GM19467 (cell line): ENCODE measurements around the gene DCBLD2.
"Not testable (repeated sequence)": the region's sequence is repeated elsewhere in the genome, so short reads cannot be mapped to it uniquely, and the experiment has no call there.

Experiments used
- ATAC-seq: cut with Tn5 transposase; IDR thresholded peaks from one replicate; pipeline ENCODE4 v1.9.1; 2021; ENCODE audit warnings: mild to moderate bottlenecking, moderate library complexity; ENCODE audit not compliant: unreplicated experiment

DCBLD2 gene

GRCh38 chr3:98843266-98843959, 58.1 kb downstream of the DCBLD2 start:
- ATAC-seq, result no peak

DNA sequence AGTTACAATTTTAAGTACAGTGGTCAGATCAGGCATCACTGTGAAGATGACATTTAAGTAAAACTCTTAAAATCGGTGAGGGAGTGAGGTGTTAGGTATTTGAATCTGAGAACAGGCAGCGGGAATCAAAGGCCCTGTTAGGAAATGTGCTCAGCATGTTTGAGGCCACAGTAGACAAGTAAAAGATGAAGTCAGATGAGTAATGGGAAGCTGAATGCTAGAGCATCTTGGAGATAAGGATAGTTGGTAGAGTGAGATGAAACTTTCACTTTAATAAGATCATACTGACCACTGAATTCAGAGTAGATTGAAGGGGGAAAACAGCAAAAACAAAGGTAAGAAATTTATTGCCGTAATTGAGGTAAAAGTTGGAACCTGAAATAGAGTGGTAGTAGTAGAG, 61.6 kb downstream of the DCBLD2 start:
- ATAC-seq, result no peak

- not testable (repeated sequence) for ATAC-seq
These were observed 70.4 kb downstream of the DCBLD2 start for GRCh38 chr3:98831060-98831459.

DNA sequence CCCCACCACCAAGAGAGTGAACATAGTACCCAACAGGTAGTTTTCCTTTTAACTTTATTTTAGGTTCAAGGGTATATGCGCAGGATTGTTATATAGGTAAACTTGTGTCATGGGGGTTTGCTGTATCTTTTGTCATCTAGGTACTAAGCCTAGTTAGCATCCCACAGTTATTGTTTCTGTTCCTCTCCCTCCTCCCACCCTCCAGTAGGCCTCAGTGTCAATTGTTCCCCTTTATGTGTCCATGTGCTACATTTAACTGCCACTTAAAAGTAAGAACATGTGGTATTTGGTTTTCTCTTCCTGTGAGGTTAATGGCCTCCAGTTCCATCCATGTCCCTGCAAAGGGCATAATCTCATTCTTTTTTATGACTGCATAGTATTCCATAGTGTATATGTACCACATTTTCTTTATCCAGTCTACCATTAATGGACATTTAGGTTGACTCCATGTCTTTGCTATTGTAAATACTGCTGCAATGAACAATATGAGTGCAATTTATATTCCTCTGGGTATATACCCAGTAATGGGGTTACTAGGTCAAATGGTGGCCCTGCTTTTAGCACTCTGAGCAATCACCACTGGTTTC, 72.2 kb downstream of the DCBLD2 start:
- no peak for ATAC-seq

DNA sequence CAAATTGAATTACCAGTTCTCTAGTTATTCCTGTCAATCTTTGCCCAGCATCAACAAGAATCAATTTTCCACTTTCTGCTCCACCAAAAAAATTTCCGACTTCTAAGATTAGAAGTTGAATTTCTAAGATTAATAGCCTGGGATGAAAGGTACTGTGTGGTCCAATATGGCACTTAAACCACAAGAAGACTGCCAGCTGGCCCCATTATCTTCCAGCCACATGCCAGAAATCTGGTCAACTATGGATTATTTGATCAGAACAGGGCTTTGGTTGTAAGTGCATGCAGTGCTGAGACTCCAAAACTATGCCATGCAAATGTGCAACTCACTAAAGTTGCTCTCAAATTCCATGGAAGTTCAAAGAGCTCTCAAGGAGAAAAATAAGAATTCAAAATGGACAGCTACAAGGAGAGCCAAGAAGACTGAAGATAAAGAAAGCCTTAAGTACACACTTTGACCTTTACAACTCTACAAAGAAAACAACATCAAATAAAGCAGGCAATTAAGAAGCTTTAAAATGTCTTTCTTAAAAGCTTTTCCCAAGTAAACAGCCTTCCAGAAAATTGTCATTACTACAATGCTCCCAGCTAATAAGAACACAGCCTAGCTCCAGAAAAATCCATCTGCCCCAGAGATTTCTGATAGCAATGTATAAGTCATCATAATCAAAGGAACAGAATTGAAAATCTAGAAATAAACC, 74.1 kb downstream of the DCBLD2 start:
- no peak for ATAC-seq

GRCh38 chr3:98826126-98826525, 75.4 kb downstream of the DCBLD2 start:
- ATAC-seq, result no peak

DNA sequence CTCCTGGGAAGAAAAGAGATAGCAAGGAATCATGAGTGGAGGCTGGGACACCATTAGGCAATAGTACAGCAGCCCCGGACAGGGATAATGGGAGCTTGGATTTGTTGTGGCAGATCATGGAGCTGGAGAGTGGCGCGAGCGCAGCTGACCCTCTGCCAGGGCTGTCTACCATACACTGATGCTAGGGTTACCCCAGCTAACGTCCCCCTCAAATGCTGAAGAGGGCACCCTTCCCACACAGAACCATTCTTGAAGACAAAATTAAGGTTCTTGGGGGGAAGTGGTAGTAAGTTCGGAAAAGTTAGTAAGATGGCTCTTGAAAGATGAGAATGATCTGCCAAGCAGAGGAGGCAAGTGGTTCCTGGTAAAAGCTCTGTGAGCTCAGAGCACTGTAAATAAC, 77.2 kb downstream of the DCBLD2 start:
- no peak for ATAC-seq

GRCh38 chr3:98823791-98824190, 77.7 kb downstream of the DCBLD2 start:
- no peak for ATAC-seq

DNA sequence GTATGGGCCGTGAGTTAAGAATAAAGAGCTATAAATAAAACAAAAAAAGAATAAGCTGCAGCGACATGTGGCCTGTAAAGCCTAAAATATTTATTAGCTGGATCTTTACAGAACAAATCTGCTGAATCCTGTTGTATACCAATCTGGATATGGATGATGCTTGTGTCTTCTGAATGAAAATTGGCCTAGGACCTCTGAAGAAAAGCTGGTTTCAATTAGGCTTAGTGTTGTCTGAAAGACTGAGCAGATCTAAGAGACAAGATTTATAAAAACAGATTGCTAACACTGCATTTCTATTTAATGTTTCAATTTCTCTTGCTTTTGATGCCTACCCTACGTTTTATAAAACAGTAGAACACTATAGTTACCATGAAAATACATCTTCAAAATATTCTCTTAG, 80.4 kb downstream of the DCBLD2 start:
- no peak for ATAC-seq

GRCh38 chr3:98817547-98818041, 83.9 kb downstream of the DCBLD2 start:
- ATAC-seq, result peak; percentile 77

- ATAC-seq, result no peak
These were observed 86.6 kb downstream of the DCBLD2 start for GRCh38 chr3:98814817-98815420.

GRCh38 chr3:98812851-98813374, 88.6 kb downstream of the DCBLD2 start:
- ATAC-seq, result peak; percentile 65

DNA sequence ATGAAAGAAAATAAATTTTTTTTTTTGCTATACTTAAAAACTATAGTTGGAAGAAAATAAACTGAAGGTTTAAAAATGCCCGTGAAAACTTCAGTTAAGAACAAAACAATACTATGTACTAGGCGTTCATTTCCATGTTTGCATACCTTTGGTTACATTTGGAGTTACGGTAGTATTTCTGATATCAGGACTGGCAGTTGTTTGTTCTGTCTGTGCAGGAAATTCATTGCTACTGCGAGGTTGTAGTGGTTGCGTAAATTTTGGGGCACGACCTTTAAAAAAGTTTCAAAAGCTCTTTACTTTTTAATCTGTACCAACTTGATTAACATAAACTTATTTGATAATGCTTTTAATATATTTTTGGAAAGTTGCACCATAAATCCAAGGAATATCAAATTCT, 90.4 kb downstream of the DCBLD2 start:
- ATAC-seq, result no peak

DNA sequence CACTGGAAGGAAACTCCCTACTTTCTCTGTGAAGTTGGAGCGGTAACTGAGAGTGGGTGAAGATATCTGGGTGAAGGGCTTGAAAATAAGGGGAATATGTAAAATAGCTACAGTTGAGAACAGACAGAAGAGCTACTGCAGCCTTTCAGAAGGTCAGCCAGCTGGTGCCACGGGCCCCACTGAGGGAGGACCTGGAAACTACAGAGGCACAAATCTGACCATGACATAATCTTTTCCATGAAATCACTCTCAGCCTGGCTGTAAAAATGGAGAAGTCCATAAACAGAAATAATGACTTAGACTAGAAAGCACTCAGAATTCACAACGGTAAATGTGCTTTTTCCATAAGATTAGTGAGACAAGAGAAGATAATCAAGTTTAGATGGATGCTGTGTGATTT, 91.9 kb downstream of the DCBLD2 start:
- no peak for ATAC-seq

- ATAC-seq, result no peak
These were observed 93.4 kb downstream of the DCBLD2 start for GRCh38 chr3:98808071-98808470.

- ATAC-seq, result no peak
These were observed 93.9 kb downstream of the DCBLD2 start for GRCh38 chr3:98807561-98807960.

DNA sequence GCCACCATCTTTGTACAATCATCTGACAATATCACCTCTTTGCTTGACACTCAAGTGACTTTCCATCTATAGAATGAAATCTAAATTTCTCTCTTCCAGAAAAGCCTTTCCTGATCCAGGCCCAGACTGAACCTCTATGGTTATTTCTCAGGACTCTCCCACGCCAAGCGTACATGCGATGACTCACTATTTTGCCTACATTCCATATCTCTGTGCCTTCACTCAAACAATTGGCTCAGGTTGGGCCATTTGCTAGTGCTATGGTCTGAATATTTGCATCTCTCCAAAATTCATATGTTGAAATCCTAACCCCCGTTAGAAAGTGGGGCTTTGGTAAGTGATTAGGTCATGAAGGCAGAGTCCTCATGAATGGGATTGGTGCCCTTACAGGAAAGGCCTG, 94.5 kb downstream of the DCBLD2 start:
- no peak for ATAC-seq

DNA sequence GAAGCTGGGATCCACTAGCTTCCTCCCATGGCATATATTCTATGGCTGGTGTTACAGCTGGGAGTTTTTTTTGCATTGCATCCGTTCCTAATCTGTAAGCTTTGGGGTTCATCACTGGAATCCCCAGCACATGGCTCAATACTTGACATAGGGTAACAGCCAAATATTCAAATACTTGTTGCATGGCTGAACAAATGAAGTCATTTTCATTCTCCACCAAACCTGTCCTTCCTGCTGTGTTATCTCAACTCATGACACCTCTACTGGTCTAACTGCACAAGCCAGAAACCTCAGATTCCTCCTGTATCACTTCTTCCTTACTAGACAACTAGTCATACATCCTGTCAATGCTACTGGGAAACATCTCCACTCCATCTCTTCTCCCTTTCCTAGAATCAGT, 95.0 kb downstream of the DCBLD2 start:
- ATAC-seq, result no peak

- ATAC-seq, result no peak
These were observed 95.9 kb downstream of the DCBLD2 start for GRCh38 chr3:98805571-98805970.

GRCh38 chr3:98801043-98801747, 100.3 kb downstream of the DCBLD2 start:
- ATAC-seq, result no peak

DNA sequence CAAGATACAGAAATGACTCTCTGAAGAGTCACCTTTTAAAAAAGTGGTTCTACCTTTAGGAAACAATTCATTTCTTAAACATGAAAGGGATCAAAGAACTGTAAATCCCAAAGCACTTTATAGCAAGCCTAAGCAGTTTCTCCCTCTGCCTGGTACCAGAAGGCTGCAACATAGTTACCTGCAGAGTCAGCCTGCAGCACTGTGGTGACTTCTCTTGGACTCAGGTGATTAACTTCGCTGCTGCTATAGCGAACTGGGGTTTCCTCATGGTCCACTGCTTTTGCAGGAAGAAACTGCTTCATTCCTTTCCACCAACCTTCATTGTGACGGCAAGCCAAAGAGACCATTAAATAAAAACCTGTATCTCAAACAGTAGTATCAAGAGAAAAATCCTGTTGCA, 101.1 kb downstream of the DCBLD2 start:
- no peak for ATAC-seq
